Nephron progenitor cell (in vitro differentiated cells): Measurements from ENCODE around the gene GRM8.

Experiments
- DNase-seq: peaks from one replicate; pipeline ENCODE4 v3.0.0; 2021
- H3K27ac Mint-ChIP-seq: 2 replicates; pipeline ENCODE4 v1.8.0; 2021; ENCODE audit warnings: mild to moderate bottlenecking, moderate library complexity, mixed read lengths
- H3K27me3 Mint-ChIP-seq: 2 replicates; pipeline ENCODE4 v1.8.0; 2021; ENCODE audit warnings: mild to moderate bottlenecking, low read depth, mixed read lengths; ENCODE audit not compliant: poor library complexity
- H3K36me3 Mint-ChIP-seq: 2 replicates; pipeline ENCODE4 v1.8.0; 2021; ENCODE audit warnings: low read depth, mixed read lengths
- H3K4me1 Mint-ChIP-seq: 2 replicates; pipeline ENCODE4 v1.8.0; 2021; ENCODE audit warnings: mixed read lengths
- H3K4me3 Mint-ChIP-seq: 2 replicates; pipeline ENCODE4 v1.8.0; 2021; ENCODE audit warnings: mild to moderate bottlenecking, moderate library complexity, mixed read lengths
- H3K9me3 Mint-ChIP-seq: 2 replicates; pipeline ENCODE4 v1.8.0; 2021; ENCODE audit warnings: mild to moderate bottlenecking, moderate library complexity, mixed read lengths
- CTCF ChIP-seq: fragments of 200-600 bp; sonication (generic); IDR thresholded peaks from 2 replicates; pipeline ENCODE4 v1.5.0; 2021; ENCODE audit warnings: antibody characterized with exemption

GRM8 gene

DNA sequence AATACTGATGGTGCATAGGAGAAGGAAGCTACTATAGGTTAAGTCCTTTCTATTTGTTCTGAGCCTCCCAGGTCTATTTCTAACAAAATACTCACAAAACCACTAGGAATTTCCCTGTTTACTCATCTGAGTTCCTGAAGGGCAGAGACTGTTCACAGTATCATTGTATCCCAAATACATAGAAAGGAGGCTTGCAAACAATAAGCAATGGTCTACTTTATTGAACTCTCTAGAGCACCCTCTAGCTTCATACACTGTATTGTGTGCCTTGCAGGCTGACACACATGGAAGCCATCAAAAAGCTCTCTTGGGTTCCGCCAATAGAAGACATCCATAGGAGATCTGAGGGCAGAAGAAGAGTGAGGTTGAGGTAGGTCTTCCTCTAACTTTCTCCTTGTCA is 826.1 kb downstream of the GRM8 start:
- Mint-ChIP-seq H3K9me3 (no peaks in the 10 kb centered on the region), H3K4me3 (no peak overlapping the region), H3K27me3 (no peaks in the 10 kb centered on the region), H3K27ac (no peak overlapping the region), H3K4me1 (peaks cover 7% of the 10 kb centered on the region), H3K36me3 (no peaks in the 10 kb centered on the region)
- no peak for TF ChIP-seq CTCF
- no peak for DNase-seq

DNA sequence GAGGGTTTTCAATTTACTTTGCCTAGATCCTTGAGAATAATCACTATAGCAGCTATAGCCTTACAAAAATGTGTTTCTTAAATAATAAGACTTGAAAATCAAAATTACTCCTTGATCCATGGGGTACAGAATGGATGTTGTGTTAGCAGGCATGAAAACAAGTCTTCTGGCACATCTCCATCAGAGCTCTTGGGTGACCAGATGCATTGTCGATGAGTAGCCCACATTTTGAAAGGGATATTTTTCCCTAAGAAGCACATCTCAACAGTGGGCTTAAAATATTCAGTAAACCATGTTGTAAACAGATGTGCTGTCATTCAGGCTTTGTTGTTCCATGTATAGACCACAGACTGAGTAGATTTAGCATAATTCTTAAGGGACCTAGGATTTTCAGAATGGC is 827.8 kb downstream of the GRM8 start:
- DNase-seq = no peak
- no peaks in the 10 kb centered on the region for H3K36me3 Mint-ChIP-seq
- peaks cover 7% of the 10 kb centered on the region for H3K4me1 Mint-ChIP-seq
- H3K4me3 Mint-ChIP-seq = no peak overlapping the region
- H3K27ac Mint-ChIP-seq = no peak overlapping the region
- no peak for TF ChIP-seq CTCF
- no peaks in the 10 kb centered on the region for H3K27me3 Mint-ChIP-seq
- H3K9me3 Mint-ChIP-seq = no peaks in the 10 kb centered on the region

- H3K4me1 Mint-ChIP-seq = no peaks in the 10 kb centered on the region
- H3K4me3 Mint-ChIP-seq = no peak overlapping the region
- TF ChIP-seq CTCF = no peak
- no peak overlapping the region for H3K27ac Mint-ChIP-seq
- no peaks in the 10 kb centered on the region for H3K36me3 Mint-ChIP-seq
- no peak for DNase-seq
- H3K27me3 Mint-ChIP-seq = no peaks in the 10 kb centered on the region
- H3K9me3 Mint-ChIP-seq = no peaks in the 10 kb centered on the region
Observed at GRCh38 chr7:126419047-126419446, 833.7 kb downstream of the GRM8 start.

GRCh38 chr7:126411821-126412383 is 840.8 kb downstream of the GRM8 start:
- H3K36me3 Mint-ChIP-seq = no peaks in the 10 kb centered on the region
- DNase-seq = no peak
- no peaks in the 10 kb centered on the region for H3K27me3 Mint-ChIP-seq
- H3K4me3 Mint-ChIP-seq = no peak overlapping the region
- no peaks in the 10 kb centered on the region for H3K4me1 Mint-ChIP-seq
- H3K27ac Mint-ChIP-seq = no peak overlapping the region
- no peak for TF ChIP-seq CTCF
- no peaks in the 10 kb centered on the region for H3K9me3 Mint-ChIP-seq

DNA sequence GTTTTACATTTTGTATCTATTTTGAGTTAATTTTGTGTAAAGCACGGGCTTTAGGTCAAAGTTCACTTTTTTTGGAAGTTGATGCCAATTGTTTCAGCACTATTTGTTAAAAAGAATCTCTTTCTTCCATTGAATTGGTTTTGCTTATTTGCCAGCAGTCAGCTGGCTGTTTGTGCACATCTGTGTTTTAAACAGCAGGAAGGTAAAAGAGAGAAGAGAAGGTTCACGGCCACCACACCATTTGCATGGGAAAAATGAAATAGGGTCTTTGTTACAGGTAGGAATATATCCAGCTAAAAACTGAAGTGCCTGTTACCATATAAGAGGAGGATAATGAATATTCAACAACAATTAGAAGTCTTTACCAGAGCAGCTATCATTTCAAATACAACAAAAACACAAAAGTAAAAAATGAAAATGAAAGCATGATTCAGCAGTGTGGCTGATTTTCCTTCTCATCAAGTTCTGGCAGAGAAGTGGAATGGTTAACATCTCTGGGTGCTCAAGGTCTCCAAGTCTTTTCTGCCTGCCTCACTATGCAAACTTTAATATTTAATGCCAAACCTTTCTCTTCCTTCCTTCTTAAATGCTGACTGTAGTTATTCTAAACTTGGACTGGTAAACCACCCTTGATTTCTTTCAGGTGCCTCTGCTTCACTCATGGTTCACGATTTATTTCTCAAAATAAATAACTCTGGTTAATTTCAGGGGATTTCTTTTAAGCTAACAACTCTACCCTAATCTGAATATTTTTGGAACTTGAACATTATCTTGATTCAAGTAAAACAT is 841.5 kb downstream of the GRM8 start:
- H3K27ac Mint-ChIP-seq = no peak overlapping the region
- H3K4me3 Mint-ChIP-seq = no peak overlapping the region
- DNase-seq = no peak
- TF ChIP-seq CTCF = no peak
- H3K27me3 Mint-ChIP-seq = no peaks in the 10 kb centered on the region
- no peaks in the 10 kb centered on the region for H3K4me1 Mint-ChIP-seq
- no peaks in the 10 kb centered on the region for H3K36me3 Mint-ChIP-seq
- no peaks in the 10 kb centered on the region for H3K9me3 Mint-ChIP-seq

DNA sequence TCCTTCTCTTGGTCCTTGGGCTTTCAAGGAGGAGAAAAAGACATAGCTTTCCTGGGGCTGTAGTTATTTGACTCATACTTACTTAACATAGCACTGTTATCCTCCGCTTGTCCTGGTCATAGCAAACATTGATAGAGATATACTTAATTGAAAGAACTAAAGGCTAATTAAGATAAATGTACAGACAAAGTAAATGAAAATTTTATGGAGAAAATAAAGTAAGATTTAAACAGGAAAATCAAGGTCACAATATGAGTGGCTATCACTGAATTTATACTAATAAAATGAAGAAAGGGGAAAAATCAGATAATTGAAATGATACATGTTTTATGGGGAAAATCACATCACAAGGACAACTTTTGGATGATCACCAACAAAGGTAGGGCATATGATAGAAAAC is 849.7 kb downstream of the GRM8 start:
- no peaks in the 10 kb centered on the region for H3K4me1 Mint-ChIP-seq
- H3K27ac Mint-ChIP-seq = no peak overlapping the region
- TF ChIP-seq CTCF = no peak
- H3K9me3 Mint-ChIP-seq = no peaks in the 10 kb centered on the region
- no peak overlapping the region for H3K4me3 Mint-ChIP-seq
- H3K27me3 Mint-ChIP-seq = no peaks in the 10 kb centered on the region
- DNase-seq = no peak
- no peaks in the 10 kb centered on the region for H3K36me3 Mint-ChIP-seq
